GM12878 (cell line): ENCODE results near the gene CYBC1. TPM values are rescaled to one million over a fixed set of nuclear protein-coding genes. Genes with fewer than 3 reads are reported as not detected.

Experiments
- BRCA1 ChIP-seq: IDR thresholded peaks from 2 replicates; pipeline ENCODE4 v1.6.1; 2011; ENCODE audit warnings: low read depth, low read length, improper control_type of control experiment
- DPF2 ChIP-seq: fragments of 450-650 bp; IDR thresholded peaks from 2 replicates; pipeline ENCODE4 v1.6.1; 2017; ENCODE audit warnings: mild to moderate bottlenecking
- ESRRA ChIP-seq: IDR thresholded peaks from 2 replicates; pipeline ENCODE4 v1.6.1; 2012; ENCODE audit warnings: mild to moderate bottlenecking, low read length, improper control_type of control experiment
- HDGF ChIP-seq: fragments of 450-650 bp; IDR thresholded peaks from 2 replicates; pipeline ENCODE4 v1.6.1; 2016; ENCODE audit warnings: antibody characterized with exemption
- IKZF1 ChIP-seq: fragments of 450-650 bp; conservative IDR thresholded peaks from 2 replicates; pipeline ENCODE4 v1.6.1; 2017; ENCODE audit warnings: antibody characterized with exemption, mild to moderate bottlenecking
- JUND ChIP-seq: IDR thresholded peaks from 2 replicates; pipeline ENCODE4 v1.6.1; 2012; ENCODE audit warnings: low read depth, mild to moderate bottlenecking, low read length, improper control_type of control experiment, moderate library complexity
- KAT2A ChIP-seq: conservative IDR thresholded peaks from 2 replicates; pipeline ENCODE4 v1.6.1; 2011; ENCODE audit warnings: low read depth, low read length; ENCODE audit not compliant: control insufficient read depth
- MEF2B ChIP-seq: fragments of 450-650 bp; IDR thresholded peaks from 2 replicates; pipeline ENCODE4 v1.6.1; 2018; ENCODE audit warnings: mild to moderate bottlenecking, moderate library complexity; ENCODE audit not compliant: partially characterized antibody, poor library complexity, severe bottlenecking
- NFIC ChIP-seq: IDR thresholded peaks from 2 replicates; pipeline ENCODE4 v1.6.1; 2012; ENCODE audit warnings: low read depth, mild to moderate bottlenecking, inconsistent platforms, low read length, moderate library complexity
- NR2C1 ChIP-seq: fragments of 450-650 bp; IDR thresholded peaks from 2 replicates; pipeline ENCODE4 v1.6.1; 2017; ENCODE audit warnings: antibody characterized with exemption, mild to moderate bottlenecking, moderate library complexity
- RUNX3 ChIP-seq: IDR thresholded peaks from 2 replicates; pipeline ENCODE4 v1.6.1; 2012; ENCODE audit warnings: low read length, inconsistent platforms
- SIN3A ChIP-seq: IDR thresholded peaks from 2 replicates; pipeline ENCODE4 v1.6.1; 2012; ENCODE audit warnings: low read depth, low read length, improper control_type of control experiment
- SP1 ChIP-seq: IDR thresholded peaks from one replicate; pipeline ENCODE4 v1.6.1; 2011; ENCODE audit warnings: low read depth, low read length
- STAT1 ChIP-seq: fragments of 450-650 bp; conservative IDR thresholded peaks from 2 replicates; pipeline ENCODE4 v1.6.1; 2014; ENCODE audit warnings: antibody characterized with exemption, mild to moderate bottlenecking
- STAT3 ChIP-seq: IDR thresholded peaks from 2 replicates; pipeline ENCODE4 v1.6.1; 2011; ENCODE audit warnings: low read depth, low read length, improper control_type of control experiment
- polyA plus RNA-seq, 11 experiments: library from polyadenylated mRNA; depleted of rRNA in 4 of 11; unstranded in 6 of 11; stranded (reverse) in 5 of 11; fragments of >200 nt; fragmentation: Nextera tagmentation in 4 of 11; fragmentation: Illumina TruSeq in 1 of 11; extraction: Ambion mirVana in 4 of 11; extraction: Trizol in 1 of 11; gene quantifications; 1 replicate in 1 of 11; 2 replicates in 10 of 11; pipeline versions ENCODE4 v1.2.1 to v1.2.3, GENCODE V29; 2011 to 2016; ENCODE audit warnings: inconsistent platforms in 2 of 11, missing spikeins in 2 of 11, low read depth in 1 of 11
- total RNA-seq, 4 experiments: library from RNA; depleted of rRNA in 3 of 4; stranded (reverse); fragments of >200 nt in 3 of 4; fragmentation: Illumina TruSeq in 1 of 4; extraction: Trizol in 1 of 4; gene quantifications; 2 replicates each; pipeline versions ENCODE4 v1.2.1 to v1.2.3, GENCODE V29; 2013 to 2021
- TF ChIP-seq, protein P1 (sequence below): fragments of 450-650 bp; formaldehyde crosslinking; IDR thresholded peaks from 2 replicates; pipeline ENCODE4 v1.5.0; 2022; ENCODE audit warnings: mild to moderate bottlenecking, missing genetic modification characterization
- TF ChIP-seq, protein P2 (sequence below): fragments of 450-650 bp; IDR thresholded peaks from 2 replicates; pipeline ENCODE4 v1.6.1; 2017; ENCODE audit warnings: mild to moderate bottlenecking, moderate library complexity
- TF ChIP-seq, protein P3 (sequence below): fragments of 450-650 bp; IDR thresholded peaks from 2 replicates; pipeline ENCODE4 v1.6.1; 2018; ENCODE audit warnings: borderline replicate concordance, mild to moderate bottlenecking; ENCODE audit not compliant: partially characterized antibody
- TF ChIP-seq, protein P4 (sequence below): fragments of 150-350 bp; IDR thresholded peaks from 2 replicates; pipeline ENCODE4 v1.6.1; 2016; ENCODE audit warnings: low read depth, low read length

The CYBC1 gene
- total and polyA plus RNA-seq, 10 of the 15 experiments (the other 5 are each of a cell fraction or from before 2014, with no cell fraction given): 4.2 to 162 (median 133) TPM

DNA sequence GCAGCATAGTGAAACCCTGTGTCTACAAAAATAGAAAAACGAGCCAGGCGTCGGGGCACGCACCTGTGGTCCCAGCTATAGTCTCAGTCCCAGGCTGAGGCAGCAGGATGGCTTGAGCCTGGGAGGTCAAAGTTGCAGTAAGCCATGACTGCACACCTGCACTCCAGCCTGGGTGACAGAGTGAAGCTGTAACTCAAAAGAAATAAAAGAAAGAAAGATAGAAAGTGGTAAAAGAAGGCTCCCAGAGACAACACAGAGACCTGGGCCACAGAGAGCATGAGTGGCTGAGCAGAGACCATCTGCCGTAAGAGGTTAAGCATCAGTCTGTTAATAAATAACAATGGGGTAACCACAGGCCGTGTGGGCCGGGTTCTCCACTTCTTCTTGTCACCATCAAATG is 47.7 kb downstream of the CYBC1 start (continued):
- TF ChIP-seq, protein P1, sequence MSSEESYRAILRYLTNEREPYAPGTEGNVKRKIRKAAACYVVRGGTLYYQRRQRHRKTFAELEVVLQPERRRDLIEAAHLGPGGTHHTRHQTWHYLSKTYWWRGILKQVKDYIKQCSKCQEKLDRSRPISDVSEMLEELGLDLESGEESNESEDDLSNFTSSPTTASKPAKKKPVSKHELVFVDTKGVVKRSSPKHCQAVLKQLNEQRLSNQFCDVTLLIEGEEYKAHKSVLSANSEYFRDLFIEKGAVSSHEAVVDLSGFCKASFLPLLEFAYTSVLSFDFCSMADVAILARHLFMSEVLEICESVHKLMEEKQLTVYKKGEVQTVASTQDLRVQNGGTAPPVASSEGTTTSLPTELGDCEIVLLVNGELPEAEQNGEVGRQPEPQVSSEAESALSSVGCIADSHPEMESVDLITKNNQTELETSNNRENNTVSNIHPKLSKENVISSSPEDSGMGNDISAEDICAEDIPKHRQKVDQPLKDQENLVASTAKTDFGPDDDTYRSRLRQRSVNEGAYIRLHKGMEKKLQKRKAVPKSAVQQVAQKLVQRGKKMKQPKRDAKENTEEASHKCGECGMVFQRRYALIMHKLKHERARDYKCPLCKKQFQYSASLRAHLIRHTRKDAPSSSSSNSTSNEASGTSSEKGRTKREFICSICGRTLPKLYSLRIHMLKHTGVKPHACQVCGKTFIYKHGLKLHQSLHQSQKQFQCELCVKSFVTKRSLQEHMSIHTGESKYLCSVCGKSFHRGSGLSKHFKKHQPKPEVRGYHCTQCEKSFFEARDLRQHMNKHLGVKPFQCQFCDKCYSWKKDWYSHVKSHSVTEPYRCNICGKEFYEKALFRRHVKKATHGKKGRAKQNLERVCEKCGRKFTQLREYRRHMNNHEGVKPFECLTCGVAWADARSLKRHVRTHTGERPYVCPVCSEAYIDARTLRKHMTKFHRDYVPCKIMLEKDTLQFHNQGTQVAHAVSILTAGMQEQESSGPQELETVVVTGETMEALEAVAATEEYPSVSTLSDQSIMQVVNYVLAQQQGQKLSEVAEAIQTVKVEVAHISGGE (CRISPR knock-in tag): no peak
- TF ChIP-seq DPF2 (peak; percentile 51; the same call in 1 of the 2 replicates), RUNX3 (no peak), NFIC (no peak), ESRRA (no peak), MEF2B (peak; percentile 53), SIN3A (no peak), HDGF (no peak), BRCA1 (no peak), STAT1 (no peak), JUND (no peak), SP1 (no peak), KAT2A (no peak), NR2C1 (no peak), IKZF1 (peak; percentile 39; the same call in 1 of the 2 replicates), STAT3 (no peak)
- TF ChIP-seq, protein P2, sequence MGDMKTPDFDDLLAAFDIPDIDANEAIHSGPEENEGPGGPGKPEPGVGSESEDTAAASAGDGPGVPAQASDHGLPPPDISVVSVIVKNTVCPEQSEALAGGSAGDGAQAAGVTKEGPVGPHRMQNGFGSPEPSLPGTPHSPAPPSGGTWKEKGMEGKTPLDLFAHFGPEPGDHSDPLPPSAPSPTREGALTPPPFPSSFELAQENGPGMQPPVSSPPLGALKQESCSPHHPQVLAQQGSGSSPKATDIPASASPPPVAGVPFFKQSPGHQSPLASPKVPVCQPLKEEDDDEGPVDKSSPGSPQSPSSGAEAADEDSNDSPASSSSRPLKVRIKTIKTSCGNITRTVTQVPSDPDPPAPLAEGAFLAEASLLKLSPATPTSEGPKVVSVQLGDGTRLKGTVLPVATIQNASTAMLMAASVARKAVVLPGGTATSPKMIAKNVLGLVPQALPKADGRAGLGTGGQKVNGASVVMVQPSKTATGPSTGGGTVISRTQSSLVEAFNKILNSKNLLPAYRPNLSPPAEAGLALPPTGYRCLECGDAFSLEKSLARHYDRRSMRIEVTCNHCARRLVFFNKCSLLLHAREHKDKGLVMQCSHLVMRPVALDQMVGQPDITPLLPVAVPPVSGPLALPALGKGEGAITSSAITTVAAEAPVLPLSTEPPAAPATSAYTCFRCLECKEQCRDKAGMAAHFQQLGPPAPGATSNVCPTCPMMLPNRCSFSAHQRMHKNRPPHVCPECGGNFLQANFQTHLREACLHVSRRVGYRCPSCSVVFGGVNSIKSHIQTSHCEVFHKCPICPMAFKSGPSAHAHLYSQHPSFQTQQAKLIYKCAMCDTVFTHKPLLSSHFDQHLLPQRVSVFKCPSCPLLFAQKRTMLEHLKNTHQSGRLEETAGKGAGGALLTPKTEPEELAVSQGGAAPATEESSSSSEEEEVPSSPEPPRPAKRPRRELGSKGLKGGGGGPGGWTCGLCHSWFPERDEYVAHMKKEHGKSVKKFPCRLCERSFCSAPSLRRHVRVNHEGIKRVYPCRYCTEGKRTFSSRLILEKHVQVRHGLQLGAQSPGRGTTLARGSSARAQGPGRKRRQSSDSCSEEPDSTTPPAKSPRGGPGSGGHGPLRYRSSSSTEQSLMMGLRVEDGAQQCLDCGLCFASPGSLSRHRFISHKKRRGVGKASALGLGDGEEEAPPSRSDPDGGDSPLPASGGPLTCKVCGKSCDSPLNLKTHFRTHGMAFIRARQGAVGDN: peak; percentile 74
- TF ChIP-seq, protein P3, sequence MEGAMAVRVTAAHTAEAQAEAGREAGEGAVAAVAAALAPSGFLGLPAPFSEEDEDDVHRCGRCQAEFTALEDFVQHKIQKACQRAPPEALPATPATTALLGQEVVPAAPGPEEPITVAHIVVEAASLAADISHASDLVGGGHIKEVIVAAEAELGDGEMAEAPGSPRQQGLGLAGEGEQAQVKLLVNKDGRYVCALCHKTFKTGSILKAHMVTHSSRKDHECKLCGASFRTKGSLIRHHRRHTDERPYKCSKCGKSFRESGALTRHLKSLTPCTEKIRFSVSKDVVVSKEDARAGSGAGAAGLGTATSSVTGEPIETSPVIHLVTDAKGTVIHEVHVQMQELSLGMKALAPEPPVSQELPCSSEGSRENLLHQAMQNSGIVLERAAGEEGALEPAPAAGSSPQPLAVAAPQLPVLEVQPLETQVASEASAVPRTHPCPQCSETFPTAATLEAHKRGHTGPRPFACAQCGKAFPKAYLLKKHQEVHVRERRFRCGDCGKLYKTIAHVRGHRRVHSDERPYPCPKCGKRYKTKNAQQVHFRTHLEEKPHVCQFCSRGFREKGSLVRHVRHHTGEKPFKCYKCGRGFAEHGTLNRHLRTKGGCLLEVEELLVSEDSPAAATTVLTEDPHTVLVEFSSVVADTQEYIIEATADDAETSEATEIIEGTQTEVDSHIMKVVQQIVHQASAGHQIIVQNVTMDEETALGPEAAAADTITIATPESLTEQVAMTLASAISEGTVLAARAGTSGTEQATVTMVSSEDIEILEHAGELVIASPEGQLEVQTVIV: no peak
- TF ChIP-seq, protein P4, sequence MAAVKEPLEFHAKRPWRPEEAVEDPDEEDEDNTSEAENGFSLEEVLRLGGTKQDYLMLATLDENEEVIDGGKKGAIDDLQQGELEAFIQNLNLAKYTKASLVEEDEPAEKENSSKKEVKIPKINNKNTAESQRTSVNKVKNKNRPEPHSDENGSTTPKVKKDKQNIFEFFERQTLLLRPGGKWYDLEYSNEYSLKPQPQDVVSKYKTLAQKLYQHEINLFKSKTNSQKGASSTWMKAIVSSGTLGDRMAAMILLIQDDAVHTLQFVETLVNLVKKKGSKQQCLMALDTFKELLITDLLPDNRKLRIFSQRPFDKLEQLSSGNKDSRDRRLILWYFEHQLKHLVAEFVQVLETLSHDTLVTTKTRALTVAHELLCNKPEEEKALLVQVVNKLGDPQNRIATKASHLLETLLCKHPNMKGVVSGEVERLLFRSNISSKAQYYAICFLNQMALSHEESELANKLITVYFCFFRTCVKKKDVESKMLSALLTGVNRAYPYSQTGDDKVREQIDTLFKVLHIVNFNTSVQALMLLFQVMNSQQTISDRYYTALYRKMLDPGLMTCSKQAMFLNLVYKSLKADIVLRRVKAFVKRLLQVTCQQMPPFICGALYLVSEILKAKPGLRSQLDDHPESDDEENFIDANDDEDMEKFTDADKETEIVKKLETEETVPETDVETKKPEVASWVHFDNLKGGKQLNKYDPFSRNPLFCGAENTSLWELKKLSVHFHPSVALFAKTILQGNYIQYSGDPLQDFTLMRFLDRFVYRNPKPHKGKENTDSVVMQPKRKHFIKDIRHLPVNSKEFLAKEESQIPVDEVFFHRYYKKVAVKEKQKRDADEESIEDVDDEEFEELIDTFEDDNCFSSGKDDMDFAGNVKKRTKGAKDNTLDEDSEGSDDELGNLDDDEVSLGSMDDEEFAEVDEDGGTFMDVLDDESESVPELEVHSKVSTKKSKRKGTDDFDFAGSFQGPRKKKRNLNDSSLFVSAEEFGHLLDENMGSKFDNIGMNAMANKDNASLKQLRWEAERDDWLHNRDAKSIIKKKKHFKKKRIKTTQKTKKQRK: no peak
